ENCODE results near the gene EMP1. TPM values are rescaled to one million over a fixed set of nuclear protein-coding genes. Genes with fewer than 3 reads are reported as not detected.

The EMP1 gene
- total and polyA plus RNA-seq, 2 donors (not counting 1 experiment from before 2014, with no cell fraction given): 53.5 to 437 TPM

DNA sequence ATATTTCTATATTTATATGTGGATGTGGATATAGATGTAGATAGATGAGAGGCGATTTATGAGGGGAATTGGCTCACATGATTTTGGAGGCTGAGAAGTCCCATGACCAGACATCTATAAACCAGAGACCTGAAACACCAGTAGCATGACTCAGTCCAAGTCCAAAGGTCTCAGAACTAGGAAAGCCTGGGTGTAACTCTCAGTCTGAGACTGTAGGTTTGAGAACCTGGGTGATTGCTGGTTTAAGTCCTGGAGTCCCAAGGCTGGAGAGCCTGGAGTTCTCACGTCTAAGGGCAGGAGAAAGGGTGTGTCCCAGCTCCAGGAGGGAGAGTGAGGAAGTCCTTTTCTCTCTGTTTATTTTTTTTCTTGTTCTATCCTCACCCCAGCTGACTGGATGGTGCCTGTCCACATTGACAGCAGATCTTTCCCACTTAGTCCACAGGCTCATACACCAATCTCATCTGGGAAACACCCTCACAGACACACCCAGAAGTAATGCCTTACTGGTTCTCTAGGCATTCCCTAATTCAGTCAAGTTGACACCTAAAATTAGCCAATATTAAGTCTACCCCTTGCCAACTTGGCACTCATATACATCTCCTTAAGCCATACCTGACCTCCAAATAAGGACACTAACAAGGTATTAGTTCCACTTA, 45.4 kb downstream of the EMP1 start:
- DNase-seq (ENCODE audit: low read depth in 2 of 2): no peak
- Histone ChIP-seq H4K20me1 (ENCODE audit: control insufficient read depth, extremely low read depth, insufficient read depth, low read length) (no peaks in the 10 kb centered on the region), H3K27ac (ENCODE audit: insufficient read depth, low read length) (no peak overlapping the region), H2AFZ (ENCODE audit: low read length) (no peak overlapping the region), H3K4me3 (replicated peaks in 1 of 4; ENCODE audit: control extremely low read depth in 1 of 4, insufficient read depth in 1 of 4, low read depth in 3 of 4, low read length in 4 of 4) (no peak overlapping the region), H3K4me1 (ENCODE audit: control insufficient read depth, extremely low read depth, insufficient read depth, low read length) (peaks cover 2% of the 10 kb centered on the region), H3K9me3 (ENCODE audit: control insufficient read depth, insufficient read depth, low read depth, low read length) (no peaks in the 10 kb centered on the region), H3K4me2 (ENCODE audit: extremely low read depth, insufficient read depth, low read length) (no peak overlapping the region), H3K27me3 (ENCODE audit: control insufficient read depth, insufficient read depth, low read length) (no peaks in the 10 kb centered on the region), H3K9ac (ENCODE audit: insufficient read depth, low read length) (no peak overlapping the region), H3K36me3 (ENCODE audit: control insufficient read depth, insufficient read depth, low read length) (no peaks in the 10 kb centered on the region), H3K79me2 (ENCODE audit: control insufficient read depth, insufficient read depth, low read length) (no peaks in the 10 kb centered on the region)
- TF ChIP-seq EZH2 (IDR thresholded peaks at IDR 0.05; ENCODE audit: low read length, missing control alignments): no peak
- TF ChIP-seq, protein P1, sequence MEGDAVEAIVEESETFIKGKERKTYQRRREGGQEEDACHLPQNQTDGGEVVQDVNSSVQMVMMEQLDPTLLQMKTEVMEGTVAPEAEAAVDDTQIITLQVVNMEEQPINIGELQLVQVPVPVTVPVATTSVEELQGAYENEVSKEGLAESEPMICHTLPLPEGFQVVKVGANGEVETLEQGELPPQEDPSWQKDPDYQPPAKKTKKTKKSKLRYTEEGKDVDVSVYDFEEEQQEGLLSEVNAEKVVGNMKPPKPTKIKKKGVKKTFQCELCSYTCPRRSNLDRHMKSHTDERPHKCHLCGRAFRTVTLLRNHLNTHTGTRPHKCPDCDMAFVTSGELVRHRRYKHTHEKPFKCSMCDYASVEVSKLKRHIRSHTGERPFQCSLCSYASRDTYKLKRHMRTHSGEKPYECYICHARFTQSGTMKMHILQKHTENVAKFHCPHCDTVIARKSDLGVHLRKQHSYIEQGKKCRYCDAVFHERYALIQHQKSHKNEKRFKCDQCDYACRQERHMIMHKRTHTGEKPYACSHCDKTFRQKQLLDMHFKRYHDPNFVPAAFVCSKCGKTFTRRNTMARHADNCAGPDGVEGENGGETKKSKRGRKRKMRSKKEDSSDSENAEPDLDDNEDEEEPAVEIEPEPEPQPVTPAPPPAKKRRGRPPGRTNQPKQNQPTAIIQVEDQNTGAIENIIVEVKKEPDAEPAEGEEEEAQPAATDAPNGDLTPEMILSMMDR (conservative IDR thresholded peaks at IDR 0.05 in 1 of 2, IDR thresholded peaks at IDR 0.05 in 1 of 2; ENCODE audit: low read depth in 1 of 2, low read length in 2 of 2): no peak

DNA sequence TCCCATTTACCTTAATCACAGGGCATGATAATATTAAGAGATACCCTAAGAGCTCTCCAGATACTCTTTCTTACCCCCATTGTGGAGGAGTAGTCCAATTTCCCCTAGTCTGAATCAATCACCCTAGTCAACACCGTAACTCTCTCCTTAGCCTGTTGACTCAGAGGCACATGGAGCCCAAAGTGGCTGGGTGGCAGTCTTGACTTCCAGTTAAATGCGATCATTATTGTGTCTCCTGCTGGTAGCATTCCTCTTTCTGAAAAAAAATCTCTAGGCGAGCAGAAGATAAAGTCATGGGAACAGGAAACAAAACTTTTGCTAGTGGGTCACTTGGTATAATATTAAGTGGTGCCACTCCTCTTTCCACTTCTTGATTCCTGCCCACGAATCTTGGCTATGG, 46.4 kb downstream of the EMP1 start:
- no peaks in the 10 kb centered on the region for H3K36me3 ChIP-seq (ENCODE audit: control insufficient read depth, insufficient read depth, low read length)
- H3K4me1 ChIP-seq (ENCODE audit: control insufficient read depth, extremely low read depth, insufficient read depth, low read length): peaks cover 2% of the 10 kb centered on the region
- H3K9ac ChIP-seq (ENCODE audit: insufficient read depth, low read length): no peak overlapping the region
- no peaks in the 10 kb centered on the region for H4K20me1 ChIP-seq (ENCODE audit: control insufficient read depth, extremely low read depth, insufficient read depth, low read length)
- no peak overlapping the region for H3K27ac ChIP-seq (ENCODE audit: insufficient read depth, low read length)
- H3K9me3 ChIP-seq (ENCODE audit: control insufficient read depth, insufficient read depth, low read depth, low read length): no peaks in the 10 kb centered on the region
- H3K27me3 ChIP-seq (ENCODE audit: control insufficient read depth, insufficient read depth, low read length): no peaks in the 10 kb centered on the region
- no peak overlapping the region for H2AFZ ChIP-seq (ENCODE audit: low read length)
- DNase-seq (ENCODE audit: low read depth in 2 of 2): no peak
- no peaks in the 10 kb centered on the region for H3K79me2 ChIP-seq (ENCODE audit: control insufficient read depth, insufficient read depth, low read length)
- H3K4me2 ChIP-seq (ENCODE audit: extremely low read depth, insufficient read depth, low read length): no peak overlapping the region
- H3K4me3 ChIP-seq (replicated peaks in 1 of 4; ENCODE audit: control extremely low read depth in 1 of 4, insufficient read depth in 1 of 4, low read depth in 3 of 4, low read length in 4 of 4): no peak overlapping the region
- no peak for TF ChIP-seq EZH2 (IDR thresholded peaks at IDR 0.05; ENCODE audit: low read length, missing control alignments)
- TF ChIP-seq, protein P1 (conservative IDR thresholded peaks at IDR 0.05 in 1 of 2, IDR thresholded peaks at IDR 0.05 in 1 of 2; ENCODE audit: low read depth in 1 of 2, low read length in 2 of 2): no peak

GRCh38 chr12:13243516-13244070, 47.1 kb downstream of the EMP1 start:
- DNase-seq (ENCODE audit: low read depth in 2 of 2): peak; percentile 32 to 58
- no peaks in the 10 kb centered on the region for H4K20me1 ChIP-seq (ENCODE audit: control insufficient read depth, extremely low read depth, insufficient read depth, low read length)
- no peaks in the 10 kb centered on the region for H3K27me3 ChIP-seq (ENCODE audit: control insufficient read depth, insufficient read depth, low read length)
- H3K9me3 ChIP-seq (ENCODE audit: control insufficient read depth, insufficient read depth, low read depth, low read length): no peaks in the 10 kb centered on the region
- no peak overlapping the region for H3K27ac ChIP-seq (ENCODE audit: insufficient read depth, low read length)
- H3K36me3 ChIP-seq (ENCODE audit: control insufficient read depth, insufficient read depth, low read length): no peaks in the 10 kb centered on the region
- no peak overlapping the region for H3K9ac ChIP-seq (ENCODE audit: insufficient read depth, low read length)
- no peak overlapping the region for H2AFZ ChIP-seq (ENCODE audit: low read length)
- H3K4me2 ChIP-seq (ENCODE audit: extremely low read depth, insufficient read depth, low read length): no peak overlapping the region
- H3K4me1 ChIP-seq (ENCODE audit: control insufficient read depth, extremely low read depth, insufficient read depth, low read length): peaks cover 2% of the 10 kb centered on the region
- H3K79me2 ChIP-seq (ENCODE audit: control insufficient read depth, insufficient read depth, low read length): no peaks in the 10 kb centered on the region
- H3K4me3 ChIP-seq (replicated peaks in 1 of 4; ENCODE audit: control extremely low read depth in 1 of 4, insufficient read depth in 1 of 4, low read depth in 3 of 4, low read length in 4 of 4): no peak overlapping the region
- TF ChIP-seq EZH2 (IDR thresholded peaks at IDR 0.05; ENCODE audit: low read length, missing control alignments): no peak
- TF ChIP-seq, protein P1 (conservative IDR thresholded peaks at IDR 0.05 in 1 of 2, IDR thresholded peaks at IDR 0.05 in 1 of 2; ENCODE audit: low read depth in 1 of 2, low read length in 2 of 2): no peak
